ENCODE results near the gene DHRS13.

DNA sequence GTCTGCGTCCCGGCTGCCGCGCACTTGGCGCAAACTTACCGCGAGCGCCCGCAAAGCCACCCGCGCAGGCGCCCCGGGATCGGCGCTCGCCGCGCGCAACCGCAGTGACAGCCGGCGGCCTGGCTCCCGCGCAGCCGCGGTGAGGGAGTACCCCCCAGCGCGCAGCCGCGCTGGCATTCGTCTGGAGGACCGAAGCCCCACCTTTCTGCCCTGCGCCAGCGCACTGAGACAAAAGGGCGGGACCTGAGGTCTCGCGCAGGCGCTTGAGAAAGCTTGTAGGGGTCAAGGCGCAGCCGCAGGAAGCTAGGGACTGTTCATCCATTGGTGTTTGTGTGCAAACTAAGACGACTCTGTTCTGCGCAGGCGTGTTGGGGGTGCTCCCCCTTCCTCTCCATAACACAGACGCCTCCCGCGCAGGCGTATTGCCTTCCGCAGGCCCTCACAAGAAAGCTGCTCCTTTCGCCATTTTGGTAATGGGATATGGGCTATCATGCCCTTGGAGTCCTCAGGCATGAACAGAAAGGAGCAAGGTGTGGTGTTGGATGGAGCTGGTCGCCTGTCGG lies 48.6 kb upstream of the DHRS13 start, which contains the start of gene PHF12:
- TF ChIP-seq, protein P1, sequence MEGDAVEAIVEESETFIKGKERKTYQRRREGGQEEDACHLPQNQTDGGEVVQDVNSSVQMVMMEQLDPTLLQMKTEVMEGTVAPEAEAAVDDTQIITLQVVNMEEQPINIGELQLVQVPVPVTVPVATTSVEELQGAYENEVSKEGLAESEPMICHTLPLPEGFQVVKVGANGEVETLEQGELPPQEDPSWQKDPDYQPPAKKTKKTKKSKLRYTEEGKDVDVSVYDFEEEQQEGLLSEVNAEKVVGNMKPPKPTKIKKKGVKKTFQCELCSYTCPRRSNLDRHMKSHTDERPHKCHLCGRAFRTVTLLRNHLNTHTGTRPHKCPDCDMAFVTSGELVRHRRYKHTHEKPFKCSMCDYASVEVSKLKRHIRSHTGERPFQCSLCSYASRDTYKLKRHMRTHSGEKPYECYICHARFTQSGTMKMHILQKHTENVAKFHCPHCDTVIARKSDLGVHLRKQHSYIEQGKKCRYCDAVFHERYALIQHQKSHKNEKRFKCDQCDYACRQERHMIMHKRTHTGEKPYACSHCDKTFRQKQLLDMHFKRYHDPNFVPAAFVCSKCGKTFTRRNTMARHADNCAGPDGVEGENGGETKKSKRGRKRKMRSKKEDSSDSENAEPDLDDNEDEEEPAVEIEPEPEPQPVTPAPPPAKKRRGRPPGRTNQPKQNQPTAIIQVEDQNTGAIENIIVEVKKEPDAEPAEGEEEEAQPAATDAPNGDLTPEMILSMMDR (IDR thresholded peaks at IDR 0.05): no peak
- TF ChIP-seq POLR2A (IDR thresholded peaks at IDR 0.05): peak in 1 of 2 donors; percentile 72
